ENCODE data around the gene B3GAT3.
A peak's percentile ranks its signal among the peaks of the same experiment; 100 is the strongest.
"Not testable (repeated sequence)": the region's sequence is repeated elsewhere in the genome, so short reads cannot be mapped to it uniquely, and the experiment has no call there.

Gene B3GAT3

GRCh38 chr11:62621567-62622470, at the start of gene B3GAT3:
Gene B3GAT3, minus strand, starts transcription at chr11:62621986. Its CDS starts 39 bp downstream, at chr11:62621947.
- DNase-seq (ENCODE audit: low read depth): peak; percentile 88

DNA sequence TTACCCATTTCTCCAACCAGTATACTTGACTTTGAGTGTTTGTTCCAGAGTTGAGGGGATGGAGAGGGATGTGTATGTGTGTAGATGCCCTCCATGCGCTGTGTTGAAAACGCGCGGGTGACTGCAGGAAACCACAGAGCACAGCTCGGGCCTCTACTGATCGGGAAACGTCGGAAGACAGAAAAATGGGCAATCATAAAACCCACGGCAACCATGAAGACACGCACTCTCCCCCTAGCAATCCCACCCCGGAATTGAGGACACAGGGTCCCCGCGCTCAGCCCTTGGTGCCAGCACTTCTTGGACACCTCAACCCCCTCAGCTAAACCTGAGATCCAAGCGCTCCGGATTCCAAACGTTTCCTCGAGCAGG, 49.4 kb upstream of the B3GAT3 start:
- no peak for DNase-seq (ENCODE audit: low read depth)

DNA sequence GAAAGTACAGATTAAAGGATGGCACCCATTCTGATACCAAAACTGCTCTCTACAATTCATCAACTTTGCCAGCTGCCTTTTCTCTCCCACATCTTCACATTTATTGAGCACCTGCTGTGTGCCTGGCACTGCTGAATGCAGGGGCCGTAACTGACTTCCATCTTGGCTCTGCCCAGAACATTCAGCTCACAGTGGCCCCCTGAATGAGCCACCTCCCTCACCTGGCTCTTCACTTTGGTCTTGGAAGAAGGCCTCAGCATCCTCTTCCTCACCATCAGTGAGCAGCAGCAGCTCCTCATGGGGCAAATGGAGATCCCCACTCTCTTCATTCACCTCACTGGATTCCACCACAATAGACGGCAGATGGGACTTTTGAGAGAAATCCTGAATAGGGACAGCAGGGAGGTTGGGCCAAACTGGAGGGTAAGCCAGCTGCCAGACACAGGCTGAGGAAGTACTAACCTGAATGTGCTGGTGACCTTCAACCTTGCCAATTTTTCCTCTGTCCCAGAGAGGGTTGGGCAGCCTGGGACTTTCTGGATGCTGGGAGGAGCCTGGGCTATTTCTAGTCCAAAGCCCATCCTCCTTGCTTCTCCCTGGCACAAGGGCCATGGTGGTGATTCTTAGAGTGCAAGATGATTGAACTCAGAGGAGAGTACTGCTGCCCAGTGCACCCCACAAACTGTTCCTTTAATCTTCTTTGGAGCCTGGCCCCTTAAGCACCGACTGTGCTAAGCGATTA, 47.8 kb upstream of the B3GAT3 start:
- DNase-seq (ENCODE audit: low read depth): no peak

- DNase-seq (ENCODE audit: low read depth): no peak
Measured at GRCh38 chr11:62667460-62667859, 45.7 kb upstream of the B3GAT3 start.

DNA sequence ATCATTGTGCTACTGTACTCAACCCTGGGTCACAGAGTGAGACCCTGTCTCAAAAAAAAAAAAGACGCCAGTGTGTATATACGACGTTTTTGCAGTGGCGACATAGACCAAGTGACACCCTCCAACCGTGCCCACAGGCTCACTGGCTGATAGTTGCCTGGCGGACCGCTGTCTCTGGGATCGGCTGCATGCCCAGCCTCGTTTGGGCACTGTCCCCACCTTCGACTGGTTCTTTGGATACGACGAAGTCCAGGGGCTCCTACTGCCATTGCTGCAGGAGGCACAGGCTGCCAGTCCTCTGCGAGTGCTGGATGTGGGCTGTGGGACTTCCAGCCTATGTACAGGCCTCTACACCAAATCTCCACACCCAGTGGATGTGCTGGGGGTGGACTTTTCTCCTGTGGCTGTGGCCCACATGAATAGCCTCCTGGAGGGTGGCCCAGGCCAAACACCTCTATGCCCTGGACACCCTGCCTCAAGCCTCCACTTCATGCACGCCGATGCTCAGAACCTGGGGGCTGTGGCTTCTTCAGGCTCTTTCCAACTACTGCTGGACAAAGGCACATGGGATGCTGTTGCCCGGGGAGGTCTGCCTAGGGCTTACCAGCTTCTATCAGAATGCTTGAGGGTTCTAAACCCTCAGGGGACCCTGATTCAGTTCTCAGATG, 44.6 kb upstream of the B3GAT3 start:
- DNase-seq (ENCODE audit: low read depth): no peak

GRCh38 chr11:62665599-62666258, 43.9 kb upstream of the B3GAT3 start:
- no peak for DNase-seq (ENCODE audit: low read depth)

DNA sequence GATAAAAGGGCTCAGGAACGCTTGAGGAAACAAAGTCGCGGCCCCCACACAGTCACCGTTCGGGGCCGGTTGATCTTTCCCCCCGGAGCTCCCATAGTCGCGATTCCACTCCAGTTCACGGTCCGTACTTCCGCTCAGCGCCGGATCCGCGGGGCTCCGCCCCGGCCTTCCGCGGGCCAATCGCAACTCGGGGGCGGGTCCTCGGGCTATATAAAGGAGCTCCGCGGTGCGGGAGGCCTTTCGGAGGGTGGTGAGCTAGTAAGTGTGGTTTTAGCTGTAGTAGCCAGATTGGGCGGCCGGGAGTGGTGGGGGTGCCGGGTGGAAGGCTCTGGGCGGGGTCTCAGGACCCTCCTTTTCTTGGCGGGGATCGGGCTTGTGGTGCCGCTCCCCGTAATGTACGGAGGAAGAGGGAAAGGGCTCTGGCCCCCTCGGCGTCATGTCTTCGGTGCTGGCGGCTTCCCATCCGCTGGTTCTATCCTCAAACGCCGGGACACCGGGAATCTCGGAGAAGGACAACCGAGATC, 43.4 kb upstream of the B3GAT3 start, which contains the start of the genes C11orf98 and CSKMT:
C11orf98 (minus strand) TSS at position 136 of the 524 bp plus-strand sequence; CDS start at position 95, 41 bp downstream.
CSKMT (plus strand) TSS at position 238 of the 524 bp plus-strand sequence. CDS start 568 bp downstream, outside the sequence.
- DNase-seq (ENCODE audit: low read depth): peak; percentile 70

DNA sequence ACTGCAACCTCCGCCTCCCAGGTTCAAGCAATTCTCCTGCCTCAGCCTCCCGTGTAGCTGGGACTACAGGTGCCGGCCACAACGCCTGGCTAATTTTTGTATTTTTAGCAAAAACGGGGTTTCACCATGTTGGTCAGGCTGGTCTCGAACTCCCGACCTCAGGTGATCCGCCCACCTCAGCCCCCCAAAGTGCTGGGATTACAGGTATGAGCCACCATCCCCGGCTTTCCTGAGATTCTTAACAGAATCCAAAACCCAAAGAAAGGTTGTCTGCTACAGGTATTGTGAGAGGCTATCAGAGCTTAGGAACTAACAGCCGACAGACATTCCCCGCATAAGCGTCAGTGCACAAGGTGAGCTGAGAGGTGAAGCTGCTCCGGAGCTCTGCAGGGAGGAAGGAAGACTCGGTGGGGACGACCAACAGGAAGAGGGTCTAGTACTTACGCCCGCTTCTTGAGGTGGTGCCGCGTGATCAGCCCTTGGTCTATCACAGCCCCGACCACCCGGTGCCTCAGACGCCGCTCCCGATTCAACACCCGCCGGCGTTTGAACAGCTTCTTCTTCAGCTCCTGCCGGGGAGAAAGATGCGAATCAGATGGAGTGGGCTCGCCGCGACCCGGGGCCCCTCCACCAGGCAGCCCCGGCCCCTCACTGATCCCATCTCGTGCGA, 42.8 kb upstream of the B3GAT3 start:
- DNase-seq (ENCODE audit: low read depth): no peak

DNA sequence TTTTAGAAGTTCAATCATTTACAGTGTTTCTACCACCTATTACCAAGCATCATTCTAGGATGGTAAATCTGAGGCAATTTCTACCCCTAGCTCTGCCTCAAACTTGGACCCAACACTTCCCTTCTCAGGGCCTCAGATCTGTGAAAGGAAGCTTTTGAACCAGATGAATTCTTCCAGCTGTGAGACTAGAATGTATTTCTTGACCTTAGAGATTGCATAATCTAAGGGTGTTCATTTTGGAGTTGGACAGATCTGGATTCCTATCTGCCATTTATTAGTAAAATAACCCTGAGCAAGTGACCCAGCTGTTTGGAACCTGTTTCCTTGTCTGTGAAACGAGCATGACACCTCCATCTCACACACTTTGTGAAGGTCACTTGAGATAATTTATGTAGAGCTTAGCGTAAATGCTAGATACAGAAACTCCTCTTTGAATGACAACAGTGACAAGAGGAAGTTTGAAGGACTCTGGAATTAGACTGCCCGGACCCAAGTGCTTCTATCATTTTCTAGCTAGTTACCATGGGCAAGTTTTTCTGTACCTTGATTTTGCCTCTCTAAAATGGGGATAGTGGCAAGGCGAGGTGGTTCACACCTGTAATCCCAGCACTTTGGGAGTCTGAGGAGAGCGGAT, 35.1 kb upstream of the B3GAT3 start:
- DNase-seq (ENCODE audit: low read depth): no peak

DNA sequence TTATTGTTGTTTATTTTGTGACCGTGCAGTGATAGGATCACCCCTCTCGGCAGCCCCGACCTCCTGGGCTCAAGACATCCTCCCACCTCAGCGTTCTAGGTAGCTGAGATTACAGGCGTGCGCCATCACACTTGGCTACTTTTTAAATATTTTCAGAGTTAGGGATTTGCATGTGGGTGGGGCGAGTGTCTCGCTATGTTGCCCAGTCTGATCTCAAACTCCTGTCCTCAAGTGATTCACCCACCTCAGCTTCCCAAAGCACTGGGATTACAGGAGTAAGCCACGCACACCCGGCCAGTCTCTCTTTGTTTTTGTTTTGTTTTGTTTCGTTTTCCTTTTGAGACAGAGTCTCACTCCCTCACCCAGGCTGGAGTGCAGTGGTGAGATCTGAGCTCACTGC, 32.5 kb upstream of the B3GAT3 start:
- DNase-seq (ENCODE audit: low read depth): no peak

DNA sequence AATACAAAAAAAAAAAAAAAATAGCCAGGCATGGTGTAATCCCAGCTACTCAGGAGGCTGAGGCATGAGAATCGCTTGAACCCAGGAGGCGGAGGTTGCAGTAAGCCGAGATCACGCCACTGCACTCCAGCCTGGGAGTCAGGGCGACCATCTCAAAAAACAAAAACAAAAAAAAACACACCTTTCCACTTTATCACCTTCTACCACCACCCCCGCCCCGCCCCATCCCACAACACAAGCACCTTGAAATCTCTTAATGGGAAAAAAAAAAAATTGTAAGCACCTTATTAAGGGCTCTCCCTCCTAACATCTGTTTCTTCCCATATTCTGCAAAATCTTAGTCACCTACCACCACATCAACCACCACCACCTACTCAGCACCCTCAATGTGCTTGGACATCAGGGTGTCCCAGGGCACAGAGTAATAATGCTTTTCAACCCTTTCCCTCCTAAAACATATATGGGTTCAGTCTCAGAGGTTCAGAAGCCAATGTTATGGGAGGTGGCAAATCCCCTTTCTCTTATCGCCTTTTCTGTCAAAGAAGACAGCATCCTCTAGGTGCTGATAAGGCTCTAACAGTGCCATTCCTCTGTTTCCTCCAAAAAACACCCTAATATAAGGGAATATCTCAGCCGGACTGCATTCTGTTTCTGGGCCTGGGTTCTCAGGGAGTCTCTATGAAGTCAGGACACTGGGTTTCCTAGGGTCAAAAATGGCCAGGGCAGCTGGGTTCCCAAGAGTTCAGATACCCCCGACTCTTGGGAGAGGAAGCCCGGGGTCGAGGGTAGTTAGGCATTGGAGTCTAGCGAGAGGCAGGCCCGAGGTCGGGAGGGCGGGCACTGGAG, 30.6 kb upstream of the B3GAT3 start:
- DNase-seq (ENCODE audit: low read depth): no peak

DNA sequence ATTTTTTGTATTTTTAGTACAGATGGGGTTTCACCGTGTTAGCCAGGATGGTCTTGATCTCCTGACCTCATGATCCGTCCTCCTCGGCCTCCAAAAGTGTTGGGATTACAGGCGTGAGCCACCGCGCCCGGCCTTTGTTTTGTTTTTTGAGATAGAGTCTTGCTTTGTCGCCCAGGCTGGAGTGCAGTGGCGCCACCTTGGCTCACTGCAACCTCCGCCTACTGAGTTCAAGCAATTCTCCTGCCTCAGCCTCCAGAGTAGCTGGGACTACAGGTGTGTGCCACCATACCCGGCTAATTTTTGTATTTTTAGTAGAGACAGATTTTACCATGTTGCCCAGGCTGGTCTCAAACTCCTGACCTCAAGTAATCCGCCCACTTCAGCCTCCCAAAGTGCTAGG, 28.5 kb upstream of the B3GAT3 start:
- not testable (repeated sequence) for DNase-seq (ENCODE audit: low read depth)

GRCh38 chr11:62649486-62649885, 27.7 kb upstream of the B3GAT3 start:
- DNase-seq (ENCODE audit: low read depth): no peak

GRCh38 chr11:62648967-62649364, 27.2 kb upstream of the B3GAT3 start:
- DNase-seq (ENCODE audit: low read depth): no peak

- DNase-seq (ENCODE audit: low read depth): no peak
Measured at GRCh38 chr11:62648185-62648966, 26.6 kb upstream of the B3GAT3 start.

GRCh38 chr11:62647609-62648005, 25.8 kb upstream of the B3GAT3 start:
- DNase-seq (ENCODE audit: low read depth): no peak

GRCh38 chr11:62646825-62647608, 25.2 kb upstream of the B3GAT3 start:
- no peak for DNase-seq (ENCODE audit: low read depth)
